ENCODE data around the gene FGF12.

DNA sequence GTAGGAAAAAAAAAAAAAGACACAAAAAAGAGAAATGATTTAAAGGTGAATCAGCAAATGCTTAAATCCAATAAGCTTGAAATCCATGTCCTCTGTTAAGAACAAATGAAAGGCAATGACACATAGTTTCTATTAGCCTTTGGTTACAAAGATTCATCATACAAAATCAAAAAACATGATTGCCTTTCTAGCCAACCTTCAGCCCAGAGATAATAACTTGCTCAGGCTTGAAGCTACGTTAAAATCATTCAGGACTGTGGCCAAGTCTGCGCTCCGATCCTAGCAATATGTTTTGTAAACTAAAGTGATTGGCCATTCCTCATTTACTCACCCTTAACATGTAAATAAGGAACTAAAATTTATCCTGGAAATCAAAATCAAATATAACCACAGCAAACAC, 556.7 kb downstream of the FGF12 start:
- TF ChIP-seq CTCF (conservative IDR thresholded peaks at IDR 0.05; ENCODE audit: low read length) (no peak), EZH2phosphoT487 (IDR thresholded peaks at IDR 0.05; ENCODE audit: borderline replicate concordance, low read depth, low read length) (no peak)

Data from OCI-LY7 (cell line).